ENCODE measurements around the gene PGR. TPM values are rescaled to one million over a fixed set of nuclear protein-coding genes. Genes with fewer than 3 reads are reported as not detected.

Gene PGR
- total and polyA plus RNA-seq, 2 of the 8 experiments (the other 6 are each of a cell fraction or from before 2014, with no cell fraction given): 0.03 to 0.35 TPM

DNA sequence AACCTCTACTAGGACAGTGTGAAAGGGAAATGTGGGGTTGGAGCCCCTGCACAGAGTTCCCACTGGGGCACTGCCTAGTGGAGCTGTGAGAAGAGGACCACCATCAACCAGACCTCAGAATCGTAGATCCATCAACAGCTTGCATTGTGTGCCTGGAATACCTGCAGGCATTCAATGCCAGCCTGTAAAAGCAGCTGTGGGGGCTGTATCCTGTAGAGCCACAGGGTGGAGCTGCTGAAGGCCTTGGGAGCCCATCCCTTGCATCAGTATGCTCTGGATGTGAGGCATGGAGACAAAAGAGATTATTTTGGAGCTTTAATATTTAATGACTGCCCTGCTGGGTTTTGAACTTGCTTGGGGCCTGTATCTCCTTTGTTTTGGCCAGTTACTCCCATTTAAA is 46.3 kb downstream of the PGR start:
- no peak overlapping the region for H4K91ac ChIP-seq (replicated peaks; ENCODE audit: insufficient read length, low read length)
- H3K23me2 ChIP-seq (ENCODE audit: low read depth, low read length): no peaks in the 10 kb centered on the region
- H2BK5ac ChIP-seq (ENCODE audit: low read depth, low read length): no peak overlapping the region; the same call in 1 of the 2 replicates
- no peaks in the 10 kb centered on the region for H3K27me3 ChIP-seq (replicated peaks in 1 of 4; ENCODE audit: control insufficient read depth in 3 of 4, extremely low read depth in 1 of 4, insufficient read depth in 3 of 4, low read length in 3 of 4)
- H3K4me1 ChIP-seq (replicated peaks in 1 of 4; ENCODE audit: control insufficient read depth in 3 of 4, insufficient read depth in 4 of 4, low read length in 3 of 4): peaks cover 0 to 2% (median 0%) of the 10 kb centered on the region in 4 experiments; a peak in 1 of 7 replicates
- peak overlapping the region; percentile 43; the same call in 1 of the 2 replicates for H2BK12ac ChIP-seq (ENCODE audit: low read depth, low read length)
- no peak overlapping the region for H3K56ac ChIP-seq (replicated peaks; ENCODE audit: insufficient read length, low read depth, low read length)
- no peak overlapping the region for H3K14ac ChIP-seq (ENCODE audit: insufficient read length)
- H3K79me2 ChIP-seq (ENCODE audit: control insufficient read depth in 1 of 2, insufficient read depth in 2 of 2, low read length in 2 of 2): no peaks in the 10 kb centered on the region
- ChIA-PET CTCF (ENCODE audit: partially characterized antibody) (interaction anchor here (0.9 to 1.4 kb wide), 5 partner anchors 10 to 561 kb away, joined by 3 read pairs; no protein-coding TSS in a partner anchor), POLR2A (ENCODE audit: partially characterized antibody) (no interaction called here)
- H4K20me1 ChIP-seq (replicated peaks in 1 of 2; ENCODE audit: control insufficient read depth in 1 of 2, insufficient read depth in 2 of 2, low read length in 2 of 2): no peaks in the 10 kb centered on the region
- H3K18ac ChIP-seq (ENCODE audit: extremely low read depth, low read length): peak overlapping the region; percentile 32; the same call in 1 of the 2 replicates
- H3K4ac ChIP-seq (replicated peaks; ENCODE audit: insufficient read length, low read depth, low read length): no peak overlapping the region
- no peaks in the 10 kb centered on the region; a peak in 1 of 8 replicates for H3K36me3 ChIP-seq (ENCODE audit: control insufficient read depth in 2 of 4, insufficient read depth in 4 of 4, low read length in 3 of 4)
- no peak overlapping the region for H3K27ac ChIP-seq (ENCODE audit: low read depth, low read length)
- H2BK120ac ChIP-seq (replicated peaks; ENCODE audit: low read depth, low read length): no peak overlapping the region
- H3K9me3 ChIP-seq (ENCODE audit: insufficient read depth in 2 of 2, low read depth in 1 of 2, low read length in 1 of 2): peaks cover 0 to 7% of the 10 kb centered on the region in 2 experiments; a peak in 3 of 4 replicates
- no peak overlapping the region for H3K9ac ChIP-seq (replicated peaks in 1 of 4; ENCODE audit: extremely low read depth in 1 of 4, low read depth in 3 of 4, low read length in 3 of 4)
- TF ChIP-seq SUZ12 (IDR thresholded peaks at IDR 0.05; ENCODE audit: low read length) (no peak), SIX5 (IDR thresholded peaks at IDR 0.05; ENCODE audit: low read depth, low read length) (no peak), KDM5A (IDR thresholded peaks at IDR 0.05; ENCODE audit: low read length) (no peak), EP300 (IDR thresholded peaks at IDR 0.05; ENCODE audit: borderline replicate concordance in 1 of 2, low read depth in 2 of 2, low read length in 2 of 2) (no peak), TAF1 (IDR thresholded peaks at IDR 0.05; ENCODE audit: low read depth, low read length) (no peak), JUND (IDR thresholded peaks at IDR 0.05; ENCODE audit: low read length) (no peak), RAD21 (IDR thresholded peaks at IDR 0.05 in 1 of 2, conservative IDR thresholded peaks at IDR 0.05 in 1 of 2; ENCODE audit: low read depth in 2 of 2, low read length in 2 of 2) (peak; percentile 36 to 47; a peak in 3 of 4 replicates)
- TF ChIP-seq, protein P1, sequence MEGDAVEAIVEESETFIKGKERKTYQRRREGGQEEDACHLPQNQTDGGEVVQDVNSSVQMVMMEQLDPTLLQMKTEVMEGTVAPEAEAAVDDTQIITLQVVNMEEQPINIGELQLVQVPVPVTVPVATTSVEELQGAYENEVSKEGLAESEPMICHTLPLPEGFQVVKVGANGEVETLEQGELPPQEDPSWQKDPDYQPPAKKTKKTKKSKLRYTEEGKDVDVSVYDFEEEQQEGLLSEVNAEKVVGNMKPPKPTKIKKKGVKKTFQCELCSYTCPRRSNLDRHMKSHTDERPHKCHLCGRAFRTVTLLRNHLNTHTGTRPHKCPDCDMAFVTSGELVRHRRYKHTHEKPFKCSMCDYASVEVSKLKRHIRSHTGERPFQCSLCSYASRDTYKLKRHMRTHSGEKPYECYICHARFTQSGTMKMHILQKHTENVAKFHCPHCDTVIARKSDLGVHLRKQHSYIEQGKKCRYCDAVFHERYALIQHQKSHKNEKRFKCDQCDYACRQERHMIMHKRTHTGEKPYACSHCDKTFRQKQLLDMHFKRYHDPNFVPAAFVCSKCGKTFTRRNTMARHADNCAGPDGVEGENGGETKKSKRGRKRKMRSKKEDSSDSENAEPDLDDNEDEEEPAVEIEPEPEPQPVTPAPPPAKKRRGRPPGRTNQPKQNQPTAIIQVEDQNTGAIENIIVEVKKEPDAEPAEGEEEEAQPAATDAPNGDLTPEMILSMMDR (IDR thresholded peaks at IDR 0.05; ENCODE audit: control extremely low read depth in 1 of 3, insufficient read depth in 1 of 3, low read depth in 1 of 3, low read length in 3 of 3): peak; percentile 29 to 44 (median 31); a peak in 2 of 4 replicates
- no peak overlapping the region for H2AK5ac ChIP-seq (ENCODE audit: low read depth, low read length)
- peak overlapping the region; percentile 31; the same call in 1 of the 2 replicates for H2BK15ac ChIP-seq (ENCODE audit: low read length)
- no peak overlapping the region for H4K8ac ChIP-seq (ENCODE audit: extremely low read depth, insufficient read depth, low read length)
- no peak overlapping the region for H2AFZ ChIP-seq (ENCODE audit: low read length)
- 82% methylated on average over 1 of the region's 1 CpG; no CpG with 5 or more reads in 1 of the 2 experiments for WGBS, 2 experiments (ENCODE audit: extremely low coverage in 1 of 2, insufficient coverage in 1 of 2, insufficient read length in 1 of 2, insufficient replicate concordance in 2 of 2, low coverage in 1 of 2, low lambda C conversion rate in 2 of 2, missing lambda C conversion rate in 1 of 2)
- no peak overlapping the region for H3K23ac ChIP-seq (ENCODE audit: insufficient read length)
- peak overlapping the region; percentile 32; the same call in 1 of the 2 replicates for H2BK20ac ChIP-seq (ENCODE audit: low read length)
- H3K79me1 ChIP-seq (ENCODE audit: low read depth, low read length): no peaks in the 10 kb centered on the region
- DNase-seq (ENCODE audit: low read depth in 1 of 2, low spot score in 2 of 2): peak in 1 of 2 experiments; percentile 10
- H3K4me2 ChIP-seq (ENCODE audit: insufficient read depth in 1 of 2, low read depth in 2 of 2, low read length in 2 of 2): no peak overlapping the region
- peak overlapping the region in 1 of 4 experiments; percentile 7; a peak in 1 of 8 replicates for H3K4me3 ChIP-seq (ENCODE audit: extremely low read depth in 1 of 4, insufficient read depth in 2 of 4, low read depth in 3 of 4, low read length in 4 of 4)
- no peak for FAIRE-seq
- no peak overlapping the region for H4K5ac ChIP-seq (ENCODE audit: insufficient read length, low read depth, low read length)
